HEK293 (cell line): ENCODE measurements around the gene PPP2R5E.

Source experiments
- TCF7L2 ChIP-seq: IDR thresholded peaks from 2 replicates; pipeline ENCODE4 v1.6.1; 2011; ENCODE audit warnings: low read depth, mild to moderate bottlenecking, inconsistent platforms, low read length, moderate library complexity, borderline replicate concordance
- ZNF707 ChIP-seq: fragments of 450-650 bp; formaldehyde crosslinking; IDR thresholded peaks from 2 replicates; pipeline ENCODE4 v1.5.1; 2016; ENCODE audit warnings: missing biosample characterization, missing genetic modification characterization

GRCh38 chr14:63513756-63514155, 29.4 kb downstream of the PPP2R5E start:
- TF ChIP-seq ZNF707 (no peak), TCF7L2 (no peak)
